Chondrocyte (in vitro differentiated cells): Measurements from ENCODE around the gene CPT1A. TPM values are rescaled to one million over a fixed set of nuclear protein-coding genes. Genes with fewer than 3 reads are reported as not detected.

ENCODE experiments used
- DNase-seq: peaks from one replicate; pipeline ENCODE4 v3.0.0; 2021; ENCODE audit warnings: mixed read lengths, low spot score
- H3K27ac Mint-ChIP-seq: one replicate; pipeline ENCODE4 v1.8.0; 2021; ENCODE audit warnings: mild to moderate bottlenecking, moderate library complexity, mixed read lengths; ENCODE audit not compliant: unreplicated experiment
- H3K27me3 Mint-ChIP-seq: 2 replicates; pipeline ENCODE4 v1.8.0; 2021; ENCODE audit warnings: low read depth, mixed read lengths
- H3K36me3 Mint-ChIP-seq: 2 replicates; pipeline ENCODE4 v1.8.0; 2021; ENCODE audit warnings: low read depth, mixed read lengths
- H3K4me1 Mint-ChIP-seq: 2 replicates; pipeline ENCODE4 v1.8.0; 2021; ENCODE audit warnings: low read depth, mild to moderate bottlenecking, mixed read lengths
- H3K4me3 Mint-ChIP-seq: one replicate; pipeline ENCODE4 v1.8.0; 2021; ENCODE audit warnings: mild to moderate bottlenecking, moderate library complexity, mixed read lengths; ENCODE audit not compliant: unreplicated experiment
- H3K9me3 Mint-ChIP-seq: 2 replicates; pipeline ENCODE4 v1.8.0; 2021; ENCODE audit warnings: low read depth, mixed read lengths
- CTCF ChIP-seq: fragments of 200-600 bp; sonication (generic); IDR thresholded peaks from 2 replicates; pipeline ENCODE4 v1.5.0; 2021; ENCODE audit warnings: antibody characterized with exemption, mild to moderate bottlenecking, moderate library complexity
- total RNA-seq: library from RNA; stranded (reverse); gene quantifications from 3 replicates; pipeline ENCODE4 v1.2.1, GENCODE V29; 2021

The CPT1A gene
- total RNA-seq, 1 donor from 2014 or later = 58.8 TPM

GRCh38 chr11:68829581-68829980 lies 12.1 kb downstream of the CPT1A start:
- H3K36me3 Mint-ChIP-seq = peaks cover 11% of the 10 kb centered on the region
- no peak overlapping the region for H3K4me3 Mint-ChIP-seq
- H3K9me3 Mint-ChIP-seq = no peaks in the 10 kb centered on the region
- H3K4me1 Mint-ChIP-seq = peaks cover 13% of the 10 kb centered on the region
- H3K27me3 Mint-ChIP-seq = no peaks in the 10 kb centered on the region
- no peak for TF ChIP-seq CTCF
- DNase-seq = no peak
- no peak overlapping the region for H3K27ac Mint-ChIP-seq

GRCh38 chr11:68828957-68829356 lies 12.8 kb downstream of the CPT1A start:
- Mint-ChIP-seq H3K27ac (no peak overlapping the region), H3K9me3 (no peaks in the 10 kb centered on the region), H3K27me3 (no peaks in the 10 kb centered on the region), H3K4me1 (peaks cover 13% of the 10 kb centered on the region), H3K4me3 (no peak overlapping the region), H3K36me3 (peaks cover 11% of the 10 kb centered on the region)
- DNase-seq = no peak
- no peak for TF ChIP-seq CTCF

- no peaks in the 10 kb centered on the region for H3K27me3 Mint-ChIP-seq
- no peaks in the 10 kb centered on the region for H3K9me3 Mint-ChIP-seq
- H3K4me3 Mint-ChIP-seq = no peak overlapping the region
- DNase-seq = no peak
- peaks cover 13% of the 10 kb centered on the region for H3K4me1 Mint-ChIP-seq
- H3K36me3 Mint-ChIP-seq = peaks cover 11% of the 10 kb centered on the region
- no peak for TF ChIP-seq CTCF
- no peak overlapping the region for H3K27ac Mint-ChIP-seq
Measured at GRCh38 chr11:68828155-68828931, 13.4 kb downstream of the CPT1A start.

GRCh38 chr11:68827733-68828132 lies 14.0 kb downstream of the CPT1A start:
- no peak for TF ChIP-seq CTCF
- peaks cover 12% of the 10 kb centered on the region for H3K36me3 Mint-ChIP-seq
- peaks cover 9% of the 10 kb centered on the region for H3K4me1 Mint-ChIP-seq
- H3K9me3 Mint-ChIP-seq = no peaks in the 10 kb centered on the region
- H3K27me3 Mint-ChIP-seq = no peaks in the 10 kb centered on the region
- H3K27ac Mint-ChIP-seq = no peak overlapping the region
- DNase-seq = no peak
- H3K4me3 Mint-ChIP-seq = no peak overlapping the region

GRCh38 chr11:68826726-68827125 lies 15.0 kb downstream of the CPT1A start:
- no peaks in the 10 kb centered on the region for H3K27me3 Mint-ChIP-seq
- peaks cover 5% of the 10 kb centered on the region for H3K4me1 Mint-ChIP-seq
- no peak for TF ChIP-seq CTCF
- no peak overlapping the region for H3K27ac Mint-ChIP-seq
- H3K9me3 Mint-ChIP-seq = no peaks in the 10 kb centered on the region
- no peak overlapping the region for H3K4me3 Mint-ChIP-seq
- H3K36me3 Mint-ChIP-seq = peaks cover 14% of the 10 kb centered on the region
- DNase-seq = no peak
